Fibroblast of skin of right quadriceps (primary cell): ENCODE results near the gene NRCAM.

Source experiments
- DNase-seq: peaks from one replicate; pipeline ENCODE4 v3.0.0-alpha.2; 2013

NRCAM gene

GRCh38 chr7:108193594-108194498, 262.4 kb downstream of the NRCAM start:
- DNase-seq: no peak

GRCh38 chr7:108190891-108191290, 265.3 kb downstream of the NRCAM start:
- DNase-seq: no peak

- DNase-seq: no peak
Observed at GRCh38 chr7:108189733-108190388, 266.4 kb downstream of the NRCAM start.

- no peak for DNase-seq
Observed at GRCh38 chr7:108188724-108189123, 267.5 kb downstream of the NRCAM start.

- DNase-seq: peak; percentile 59
Observed at GRCh38 chr7:108181073-108181985, 274.9 kb downstream of the NRCAM start.

- DNase-seq: no peak
Observed at GRCh38 chr7:108178398-108178797, 277.8 kb downstream of the NRCAM start.

GRCh38 chr7:108171164-108171563, 285.1 kb downstream of the NRCAM start:
- no peak for DNase-seq

- DNase-seq: no peak
Observed at GRCh38 chr7:108170251-108170650, 286.0 kb downstream of the NRCAM start.

GRCh38 chr7:108167460-108167859, 288.8 kb downstream of the NRCAM start:
- no peak for DNase-seq

GRCh38 chr7:108166687-108167086, 289.5 kb downstream of the NRCAM start:
- no peak for DNase-seq

GRCh38 chr7:108165723-108166122, 290.5 kb downstream of the NRCAM start:
- peak; percentile 15 for DNase-seq

GRCh38 chr7:108164946-108165345, 291.3 kb downstream of the NRCAM start:
- DNase-seq: no peak

- DNase-seq: no peak
Observed at GRCh38 chr7:108164342-108164741, 291.9 kb downstream of the NRCAM start.

GRCh38 chr7:108158776-108159175, 297.5 kb downstream of the NRCAM start:
- DNase-seq: peak; percentile 8

GRCh38 chr7:108157606-108158335, 298.5 kb downstream of the NRCAM start:
- no peak for DNase-seq

- no peak for DNase-seq
Observed at GRCh38 chr7:108156897-108157605, 299.2 kb downstream of the NRCAM start.

GRCh38 chr7:108152198-108152597, 304.0 kb downstream of the NRCAM start:
- no peak for DNase-seq

GRCh38 chr7:108149908-108150307, 306.3 kb downstream of the NRCAM start:
- no peak for DNase-seq

- no peak for DNase-seq
Observed at GRCh38 chr7:108149119-108149518, 307.1 kb downstream of the NRCAM start.

- no peak for DNase-seq
Observed at GRCh38 chr7:108147031-108147563, 309.1 kb downstream of the NRCAM start.

GRCh38 chr7:108146070-108146842, 310.0 kb downstream of the NRCAM start:
- DNase-seq: peak; percentile 85
